NCI-H2081 (cell line): ENCODE results near the gene OLA1.

Experiments
- DNase-seq, 2 experiments: peaks; one replicate each; lab custom pipeline; 2025; lab: John Stamatoyannopoulos, UW

The OLA1 gene

GRCh38 chr2:174121175-174121574 lies 127.2 kb downstream of the OLA1 start:
- DNase-seq, result peak; percentile 87 to 97

DNA sequence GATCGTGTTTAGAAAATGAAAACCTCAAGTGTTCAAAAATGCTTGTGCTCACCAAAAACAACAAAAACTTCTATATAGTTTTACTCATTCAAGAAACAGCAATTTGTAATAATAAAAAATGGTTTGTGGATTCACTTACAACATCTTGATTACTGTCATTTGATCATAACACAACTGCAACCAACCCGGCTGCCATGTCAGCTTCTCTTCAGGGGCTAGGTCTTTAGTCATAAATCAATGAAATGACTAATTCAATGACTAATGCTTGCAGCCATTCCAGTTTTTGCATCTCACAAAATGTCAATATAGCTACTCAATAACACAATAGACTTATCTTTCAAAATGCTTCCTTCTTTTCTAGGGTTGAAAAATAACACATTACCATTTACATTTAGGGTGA lies 128.0 kb downstream of the OLA1 start:
- peak in 1 of 2 experiments; percentile 49 for DNase-seq

- DNase-seq, result no peak
These were observed 130.1 kb downstream of the OLA1 start for GRCh38 chr2:174117951-174118930.

- DNase-seq, result no peak
These were observed 136.3 kb downstream of the OLA1 start for GRCh38 chr2:174112073-174112472.

DNA sequence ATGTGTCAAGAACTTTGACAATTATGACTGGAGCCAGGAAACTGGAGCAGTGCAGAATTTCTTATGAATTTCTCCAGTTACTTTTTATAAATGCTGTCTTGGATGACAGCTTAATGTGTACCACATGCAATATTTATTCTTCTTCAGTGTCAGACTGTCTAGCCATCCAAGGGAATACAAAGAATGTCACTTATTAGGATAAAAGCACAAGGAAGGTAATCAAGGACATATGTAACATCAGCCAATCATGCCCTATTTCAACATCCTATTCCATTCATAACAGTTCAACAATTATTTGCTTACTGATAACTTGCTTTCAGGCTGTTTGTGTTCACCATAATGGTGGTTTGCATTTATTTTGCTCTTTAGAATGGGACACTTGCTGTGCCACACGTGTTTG lies 139.8 kb downstream of the OLA1 start:
- DNase-seq, result peak in 1 of 2 experiments; percentile 14

- DNase-seq, result no peak
These were observed 141.6 kb downstream of the OLA1 start for GRCh38 chr2:174106736-174107135.

- DNase-seq, result no peak
These were observed 153.8 kb downstream of the OLA1 start for GRCh38 chr2:174094542-174094941.

DNA sequence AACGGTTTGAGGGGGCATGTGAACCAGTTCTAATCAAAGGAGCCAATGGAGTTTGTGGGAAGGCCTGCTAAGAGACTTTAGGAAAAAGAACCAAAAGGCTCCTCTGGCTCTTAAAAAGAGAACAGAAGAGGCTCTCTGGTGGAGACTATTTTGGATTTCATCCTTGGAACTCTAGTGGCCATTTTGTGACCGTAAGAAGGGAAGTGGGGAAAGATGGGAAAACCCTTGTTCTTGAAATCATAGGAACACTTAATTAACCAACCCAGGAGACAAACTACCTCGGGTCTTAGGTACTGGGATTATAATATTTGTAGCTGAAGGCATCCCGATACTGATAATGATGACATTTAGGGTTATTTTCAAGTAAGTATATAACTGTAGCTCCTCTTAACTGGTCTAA lies 157.9 kb downstream of the OLA1 start:
- DNase-seq, result no peak

DNA sequence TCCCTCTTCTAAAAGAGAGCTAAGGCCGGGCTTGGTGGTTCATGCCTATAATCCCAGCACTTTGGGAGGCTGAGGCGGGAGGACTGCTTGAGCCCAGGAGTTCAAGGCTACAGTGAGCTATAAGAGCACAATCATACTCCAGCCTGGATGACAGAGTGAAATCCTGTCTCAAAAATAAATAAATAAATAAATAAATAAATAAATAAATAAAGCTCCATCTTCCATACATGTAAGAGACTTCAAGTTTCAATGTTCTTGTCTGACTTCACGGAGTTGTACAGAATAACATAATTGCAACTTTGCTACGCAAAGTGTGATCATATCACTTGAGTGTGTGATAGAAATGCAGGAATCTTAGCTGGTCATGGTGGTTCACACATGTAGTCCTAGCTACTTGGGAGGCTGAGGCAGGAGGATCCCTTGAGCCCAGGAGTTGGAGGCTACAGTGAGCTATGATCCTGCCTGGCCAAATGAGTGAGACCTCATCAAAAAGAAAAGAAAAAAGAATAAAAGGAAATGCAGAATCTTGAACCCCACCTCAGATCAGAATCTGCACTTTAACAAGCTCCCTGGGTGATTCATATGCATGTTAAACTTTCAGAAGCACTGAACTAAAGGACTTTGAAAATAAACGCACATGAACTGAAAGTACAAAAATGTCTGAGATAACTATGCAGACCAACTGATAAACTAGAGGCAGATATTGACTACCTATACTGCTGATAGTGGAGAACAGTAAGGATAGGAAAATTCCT lies 159.4 kb downstream of the OLA1 start:
- DNase-seq, result no peak

DNA sequence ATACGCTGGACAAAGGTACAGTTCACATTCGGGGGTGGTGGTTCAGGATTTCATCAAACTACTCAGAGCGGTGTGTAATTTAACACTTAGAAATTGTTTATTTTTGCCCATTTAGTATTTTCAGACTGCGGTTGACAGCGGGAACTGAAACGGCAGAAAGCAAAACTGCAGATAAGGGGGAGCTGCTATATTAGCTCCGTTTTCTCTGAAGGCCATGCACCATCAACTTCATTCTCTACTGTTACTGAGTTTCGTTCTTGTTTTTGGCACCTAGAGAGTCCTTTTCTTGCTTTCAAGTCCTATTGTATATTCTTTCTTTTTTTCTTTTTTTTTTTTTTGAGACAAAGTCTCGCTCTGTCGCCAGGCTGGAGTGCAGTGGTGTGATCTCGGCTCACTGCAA lies 161.6 kb downstream of the OLA1 start:
- no peak for DNase-seq

- DNase-seq, result no peak
These were observed 162.6 kb downstream of the OLA1 start for GRCh38 chr2:174085781-174086180.

- peak in 1 of 2 experiments; percentile 35 for DNase-seq
These were observed 164.4 kb downstream of the OLA1 start for GRCh38 chr2:174083843-174084458.

GRCh38 chr2:174080672-174081121 lies 167.6 kb downstream of the OLA1 start:
- peak in 1 of 2 experiments; percentile 19 for DNase-seq

GRCh38 chr2:174078275-174078674 lies 170.1 kb downstream of the OLA1 start:
- no peak for DNase-seq

GRCh38 chr2:174076975-174077374 lies 171.4 kb downstream of the OLA1 start:
- DNase-seq, result no peak

DNA sequence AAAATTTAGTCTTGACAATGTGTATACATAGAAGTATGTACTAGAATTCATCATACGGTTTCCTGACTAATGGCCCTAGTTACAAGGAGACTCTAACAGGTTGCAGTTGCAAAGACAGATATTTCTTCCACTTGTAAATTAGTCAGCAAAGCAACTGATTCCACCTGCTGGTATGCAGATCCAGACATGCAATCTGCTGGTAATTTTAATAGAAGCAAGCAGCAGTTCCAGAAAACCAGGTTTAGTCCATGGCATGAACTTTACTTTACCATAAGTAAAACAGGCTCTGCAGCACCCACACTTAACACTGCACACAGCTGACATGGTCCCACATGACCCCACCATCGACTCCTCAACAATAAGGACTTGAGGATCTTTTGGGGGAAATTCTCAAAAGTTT lies 172.3 kb downstream of the OLA1 start:
- DNase-seq, result no peak

DNA sequence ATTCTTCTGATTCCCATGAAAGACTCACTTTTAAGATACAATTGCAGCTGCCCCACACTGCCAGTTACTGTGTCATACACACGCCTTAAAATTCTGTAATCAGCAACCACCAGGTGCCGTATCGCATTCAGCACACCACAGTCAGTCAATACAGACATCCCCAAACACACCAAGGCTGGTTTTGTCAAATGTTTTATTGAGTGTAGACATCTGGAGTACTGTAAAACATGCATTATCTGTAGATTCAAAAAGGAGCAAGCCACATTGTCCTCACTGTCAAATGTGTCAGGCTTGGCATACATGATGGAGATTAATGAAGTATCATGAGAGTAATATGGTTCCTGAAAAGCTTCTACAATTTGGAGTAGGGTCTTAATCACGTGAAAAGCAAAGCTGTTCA lies 173.5 kb downstream of the OLA1 start:
- DNase-seq, result peak in 1 of 2 experiments; percentile 32

GRCh38 chr2:174072857-174073256 lies 175.5 kb downstream of the OLA1 start:
- DNase-seq, result no peak

DNA sequence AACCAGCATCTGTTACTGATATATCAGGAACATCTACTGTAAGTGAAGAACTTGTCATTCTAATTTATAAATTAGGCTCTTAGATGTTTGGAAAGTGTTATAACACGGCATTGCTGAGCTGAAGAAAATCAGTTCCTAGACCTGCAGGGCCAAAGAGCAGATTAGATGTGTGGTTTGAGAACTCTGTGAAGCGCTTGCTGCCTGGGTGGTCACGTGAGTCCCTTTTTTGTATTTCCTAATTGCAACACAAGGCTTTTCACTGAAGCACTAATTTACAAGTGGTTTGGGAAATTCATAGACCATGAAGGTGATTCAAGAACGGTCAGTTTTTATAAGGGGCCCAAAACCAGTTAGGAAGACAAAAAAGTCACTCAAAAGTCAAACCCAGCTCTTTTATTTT lies 176.3 kb downstream of the OLA1 start:
- no peak for DNase-seq

- DNase-seq, result no peak
These were observed 177.0 kb downstream of the OLA1 start for GRCh38 chr2:174071321-174071720.

GRCh38 chr2:174070281-174070680 lies 178.1 kb downstream of the OLA1 start:
- no peak for DNase-seq

- no peak for DNase-seq
These were observed 180.5 kb downstream of the OLA1 start for GRCh38 chr2:174067815-174068214.
